IPS-18c (cell line): Measurements from ENCODE around the gene SSX2IP.

Source experiments
- H3K4me3 ChIP-seq: 2 replicates; pipeline ENCODE4 v1.7.0; 2013; ENCODE audit warnings: low read depth, mild to moderate bottlenecking, low read length, moderate library complexity; ENCODE audit not compliant: insufficient read depth
- H3K9me3 ChIP-seq: one replicate; pipeline ENCODE4 v1.6.1; 2013; ENCODE audit warnings: mild to moderate bottlenecking, low read length, moderate library complexity; ENCODE audit not compliant: control insufficient read depth, insufficient read depth

SSX2IP gene

GRCh38 chr1:84715342-84716019, 25.2 kb upstream of the SSX2IP start:
- no peak overlapping the region for H3K4me3 ChIP-seq
- H3K9me3 ChIP-seq, result no peaks in the 10 kb centered on the region

- Histone ChIP-seq H3K4me3 (no peak overlapping the region), H3K9me3 (no peaks in the 10 kb centered on the region)
Observed at GRCh38 chr1:84712276-84712874, 22.1 kb upstream of the SSX2IP start.

GRCh38 chr1:84711869-84712268, 21.6 kb upstream of the SSX2IP start:
- H3K4me3 ChIP-seq, result no peak overlapping the region
- no peaks in the 10 kb centered on the region for H3K9me3 ChIP-seq

- H3K9me3 ChIP-seq, result no peaks in the 10 kb centered on the region
- H3K4me3 ChIP-seq, result no peak overlapping the region
Observed at GRCh38 chr1:84711121-84711520, 20.9 kb upstream of the SSX2IP start.

GRCh38 chr1:84709131-84709530, 18.9 kb upstream of the SSX2IP start:
- H3K9me3 ChIP-seq, result no peaks in the 10 kb centered on the region

GRCh38 chr1:84708031-84708430, 17.8 kb upstream of the SSX2IP start:
- H3K9me3 ChIP-seq, result no peaks in the 10 kb centered on the region
- H3K4me3 ChIP-seq, result no peak overlapping the region

More at GRCh38 chr1:84709131-84709530, 18.9 kb upstream of the SSX2IP start:
- no peak overlapping the region for H3K4me3 ChIP-seq

GRCh38 chr1:84705513-84705912, 15.3 kb upstream of the SSX2IP start:
- H3K9me3 ChIP-seq, result no peaks in the 10 kb centered on the region
- H3K4me3 ChIP-seq, result no peak overlapping the region

- Histone ChIP-seq H3K9me3 (no peaks in the 10 kb centered on the region), H3K4me3 (no peak overlapping the region)
Observed at GRCh38 chr1:84704872-84705417, 14.7 kb upstream of the SSX2IP start.

GRCh38 chr1:84703431-84703830, 13.2 kb upstream of the SSX2IP start:
- no peaks in the 10 kb centered on the region for H3K9me3 ChIP-seq
- H3K4me3 ChIP-seq, result no peak overlapping the region

GRCh38 chr1:84702143-84702542, 11.9 kb upstream of the SSX2IP start:
- H3K9me3 ChIP-seq, result no peaks in the 10 kb centered on the region
- no peak overlapping the region for H3K4me3 ChIP-seq

- no peaks in the 10 kb centered on the region for H3K9me3 ChIP-seq
Observed at GRCh38 chr1:84701376-84701775, 11.1 kb upstream of the SSX2IP start.

GRCh38 chr1:84700070-84700469, 9.8 kb upstream of the SSX2IP start:
- H3K4me3 ChIP-seq, result no peak overlapping the region

More at GRCh38 chr1:84701376-84701775, 11.1 kb upstream of the SSX2IP start:
- no peak overlapping the region for H3K4me3 ChIP-seq

GRCh38 chr1:84698151-84699110, 8.2 kb upstream of the SSX2IP start:
- H3K9me3 ChIP-seq, result no peaks in the 10 kb centered on the region
- no peak overlapping the region for H3K4me3 ChIP-seq

More at GRCh38 chr1:84700070-84700469, 9.8 kb upstream of the SSX2IP start:
- no peaks in the 10 kb centered on the region for H3K9me3 ChIP-seq

- Histone ChIP-seq H3K4me3 (no peak overlapping the region), H3K9me3 (no peaks in the 10 kb centered on the region)
Observed at GRCh38 chr1:84693785-84694184, 3.5 kb upstream of the SSX2IP start.

- H3K9me3 ChIP-seq, result no peaks in the 10 kb centered on the region
- H3K4me3 ChIP-seq, result no peak overlapping the region
Observed at GRCh38 chr1:84693005-84693404, 2.7 kb upstream of the SSX2IP start.

GRCh38 chr1:84692391-84692790, 2.1 kb upstream of the SSX2IP start:
- no peak overlapping the region for H3K4me3 ChIP-seq

GRCh38 chr1:84691122-84691783, 992 bp upstream of the SSX2IP start:
- peak overlapping the region; percentile 85 for H3K4me3 ChIP-seq

More at GRCh38 chr1:84692391-84692790, 2.1 kb upstream of the SSX2IP start:
- H3K9me3 ChIP-seq, result no peaks in the 10 kb centered on the region

More at GRCh38 chr1:84691122-84691783, 992 bp upstream of the SSX2IP start:
- no peaks in the 10 kb centered on the region for H3K9me3 ChIP-seq
